Measurements from ENCODE around the gene MAP6D1.
A peak's percentile ranks its signal among the peaks of the same experiment; 100 is the strongest.
"Not testable (repeated sequence)": the region's sequence is repeated elsewhere in the genome, so short reads cannot be mapped to it uniquely, and the experiment has no call there.

MAP6D1 gene

GRCh38 chr3:183782576-183783276 lies 42.7 kb downstream of the MAP6D1 start:
- DNase-seq (ENCODE audit: low read depth), result no peak
- H3K4me3 ChIP-seq (ENCODE audit: low read depth, low read length), result no peak overlapping the region
- TF ChIP-seq, protein P1, sequence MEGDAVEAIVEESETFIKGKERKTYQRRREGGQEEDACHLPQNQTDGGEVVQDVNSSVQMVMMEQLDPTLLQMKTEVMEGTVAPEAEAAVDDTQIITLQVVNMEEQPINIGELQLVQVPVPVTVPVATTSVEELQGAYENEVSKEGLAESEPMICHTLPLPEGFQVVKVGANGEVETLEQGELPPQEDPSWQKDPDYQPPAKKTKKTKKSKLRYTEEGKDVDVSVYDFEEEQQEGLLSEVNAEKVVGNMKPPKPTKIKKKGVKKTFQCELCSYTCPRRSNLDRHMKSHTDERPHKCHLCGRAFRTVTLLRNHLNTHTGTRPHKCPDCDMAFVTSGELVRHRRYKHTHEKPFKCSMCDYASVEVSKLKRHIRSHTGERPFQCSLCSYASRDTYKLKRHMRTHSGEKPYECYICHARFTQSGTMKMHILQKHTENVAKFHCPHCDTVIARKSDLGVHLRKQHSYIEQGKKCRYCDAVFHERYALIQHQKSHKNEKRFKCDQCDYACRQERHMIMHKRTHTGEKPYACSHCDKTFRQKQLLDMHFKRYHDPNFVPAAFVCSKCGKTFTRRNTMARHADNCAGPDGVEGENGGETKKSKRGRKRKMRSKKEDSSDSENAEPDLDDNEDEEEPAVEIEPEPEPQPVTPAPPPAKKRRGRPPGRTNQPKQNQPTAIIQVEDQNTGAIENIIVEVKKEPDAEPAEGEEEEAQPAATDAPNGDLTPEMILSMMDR (IDR thresholded peaks at IDR 0.05; ENCODE audit: low read depth, low read length), result no peak
- TF ChIP-seq MAX (IDR thresholded peaks at IDR 0.05; ENCODE audit: low read depth, low read length) (no peak), POLR2A (IDR thresholded peaks at IDR 0.05; ENCODE audit: extremely low read depth, insufficient read length) (no peak), MYC (IDR thresholded peaks at IDR 0.05; ENCODE audit: low read depth, low read length) (no peak)

GRCh38 chr3:183781246-183781645 lies 44.1 kb downstream of the MAP6D1 start:
- no peak overlapping the region for H3K4me3 ChIP-seq (ENCODE audit: low read depth, low read length)
- no peak for DNase-seq (ENCODE audit: low read depth)
- TF ChIP-seq, protein P1 (IDR thresholded peaks at IDR 0.05; ENCODE audit: low read depth, low read length), result no peak
- no peak for TF ChIP-seq MAX (IDR thresholded peaks at IDR 0.05; ENCODE audit: low read depth, low read length)
- TF ChIP-seq MYC (IDR thresholded peaks at IDR 0.05; ENCODE audit: low read depth, low read length), result no peak
- TF ChIP-seq POLR2A (IDR thresholded peaks at IDR 0.05; ENCODE audit: extremely low read depth, insufficient read length), result no peak

DNA sequence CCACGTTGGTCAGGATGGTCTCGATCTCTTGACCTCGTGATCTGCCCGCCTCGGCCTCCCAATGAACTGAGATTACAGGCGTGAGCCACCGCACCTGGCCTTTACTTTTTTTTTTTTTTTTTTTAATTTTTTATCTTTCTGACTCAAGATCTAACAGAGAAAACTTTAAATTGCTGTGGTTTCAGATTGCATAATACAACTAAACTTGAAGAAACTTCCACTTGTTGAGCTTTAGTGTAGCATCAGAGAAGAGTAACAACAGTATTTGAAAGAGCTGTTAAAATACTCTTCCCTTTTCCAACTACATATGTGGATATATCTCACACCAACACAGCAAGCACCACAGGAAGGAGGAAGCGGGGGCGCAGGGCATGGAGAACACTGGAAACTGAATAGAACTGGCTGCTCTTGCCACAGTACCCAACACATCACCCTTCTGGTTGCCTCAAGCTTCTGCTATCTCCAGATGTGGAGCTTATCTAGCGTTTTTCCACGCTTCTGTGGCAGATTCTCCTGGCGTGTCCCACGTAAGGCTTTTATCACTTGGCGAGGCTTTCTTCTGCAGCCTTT lies 45.4 kb downstream of the MAP6D1 start:
- peak; percentile 56 for DNase-seq (ENCODE audit: low read depth)
- TF ChIP-seq, protein P1 (IDR thresholded peaks at IDR 0.05; ENCODE audit: low read depth, low read length), result no peak
- no peak for TF ChIP-seq MAX (IDR thresholded peaks at IDR 0.05; ENCODE audit: low read depth, low read length)
- TF ChIP-seq MYC (IDR thresholded peaks at IDR 0.05; ENCODE audit: low read depth, low read length), result no peak
- no peak for TF ChIP-seq POLR2A (IDR thresholded peaks at IDR 0.05; ENCODE audit: extremely low read depth, insufficient read length)
- no peak overlapping the region for H3K4me3 ChIP-seq (ENCODE audit: low read depth, low read length)

GRCh38 chr3:183777016-183777618 lies 48.3 kb downstream of the MAP6D1 start:
- H3K4me3 ChIP-seq (ENCODE audit: low read depth, low read length), result no peak overlapping the region
- TF ChIP-seq MAX (IDR thresholded peaks at IDR 0.05; ENCODE audit: low read depth, low read length) (no peak), MYC (IDR thresholded peaks at IDR 0.05; ENCODE audit: low read depth, low read length) (no peak), POLR2A (IDR thresholded peaks at IDR 0.05; ENCODE audit: extremely low read depth, insufficient read length) (no peak)
- TF ChIP-seq, protein P1 (IDR thresholded peaks at IDR 0.05; ENCODE audit: low read depth, low read length), result no peak
- DNase-seq (ENCODE audit: low read depth), result no peak

DNA sequence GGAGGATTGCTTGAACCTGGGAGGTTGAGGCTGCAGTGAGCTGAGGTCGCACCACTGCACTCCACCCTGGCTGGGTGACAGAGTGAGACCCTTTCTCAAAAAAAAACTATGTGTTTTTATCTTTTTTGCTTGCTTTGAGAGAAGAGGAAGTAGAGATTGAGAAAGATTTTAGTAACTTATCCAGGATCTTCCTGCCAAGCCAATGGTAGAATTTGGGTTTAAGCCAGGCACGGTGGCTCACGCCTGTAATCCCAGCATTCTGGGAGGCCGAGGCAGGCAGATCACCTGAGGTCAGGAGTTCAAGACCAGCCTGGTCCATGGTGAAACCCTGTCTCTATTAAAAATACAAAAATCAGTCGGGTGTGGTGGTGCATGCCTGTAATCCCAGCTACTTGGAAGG lies 48.9 kb downstream of the MAP6D1 start:
- H3K4me3 ChIP-seq (ENCODE audit: low read depth, low read length), result not testable (repeated sequence)
- peak; percentile 14 for DNase-seq (ENCODE audit: low read depth)

GRCh38 chr3:183775781-183776180 lies 49.6 kb downstream of the MAP6D1 start:
- no peak overlapping the region for H3K4me3 ChIP-seq (ENCODE audit: low read depth, low read length)
- peak; percentile 23 for DNase-seq (ENCODE audit: low read depth)
- TF ChIP-seq MYC (IDR thresholded peaks at IDR 0.05; ENCODE audit: low read depth, low read length) (no peak), POLR2A (IDR thresholded peaks at IDR 0.05; ENCODE audit: extremely low read depth, insufficient read length) (no peak)
- TF ChIP-seq, protein P1 (IDR thresholded peaks at IDR 0.05; ENCODE audit: low read depth, low read length), result no peak

Data from NB4 (cell line).